ENCODE data around the gene ANKRD6.
A peak's percentile ranks its signal among the peaks of the same experiment; 100 is the strongest.

The ANKRD6 gene

GRCh38 chr6:89400050-89400449 lies 32.9 kb upstream of the ANKRD6 start:
- Histone ChIP-seq H3K36me3 (ENCODE audit: control insufficient read depth in 5 of 5, insufficient read depth in 5 of 5, low read length in 5 of 5) (no peaks in the 10 kb centered on the region), H3K4me1 (ENCODE audit: control insufficient read depth in 5 of 5, insufficient read depth in 5 of 5, low read length in 5 of 5) (peaks cover 0 to 10% (median 6%) of the 10 kb centered on the region in 5 donors), H3K27ac (ENCODE audit: low read depth, low read length) (no peak overlapping the region), H3K9me3 (ENCODE audit: control insufficient read depth in 5 of 5, low read length in 5 of 5) (no peaks in the 10 kb centered on the region), H3K4me3 (ENCODE audit: low read depth in 1 of 5, low read length in 5 of 5) (no peak overlapping the region), H3K9ac (ENCODE audit: low read length in 5 of 5) (no peak overlapping the region), H3K27me3 (ENCODE audit: control insufficient read depth in 5 of 5, insufficient read depth in 4 of 5, low read length in 5 of 5) (no peaks in the 10 kb centered on the region)

- Histone ChIP-seq H3K9me3 (ENCODE audit: control insufficient read depth in 5 of 5, low read length in 5 of 5) (no peaks in the 10 kb centered on the region), H3K4me3 (ENCODE audit: low read depth in 1 of 5, low read length in 5 of 5) (no peak overlapping the region), H3K27me3 (ENCODE audit: control insufficient read depth in 5 of 5, insufficient read depth in 4 of 5, low read length in 5 of 5) (no peaks in the 10 kb centered on the region), H3K36me3 (ENCODE audit: control insufficient read depth in 5 of 5, insufficient read depth in 5 of 5, low read length in 5 of 5) (no peaks in the 10 kb centered on the region), H3K9ac (ENCODE audit: low read length in 5 of 5) (peak overlapping the region in 1 of 5 donors; percentile 14), H3K27ac (ENCODE audit: low read depth, low read length) (no peak overlapping the region), H3K4me1 (ENCODE audit: control insufficient read depth in 5 of 5, insufficient read depth in 5 of 5, low read length in 5 of 5) (peaks cover 0 to 10% (median 6%) of the 10 kb centered on the region in 5 donors)
Observed at GRCh38 chr6:89400912-89401399, 32.0 kb upstream of the ANKRD6 start.

GRCh38 chr6:89402776-89403175 lies 30.2 kb upstream of the ANKRD6 start:
- H3K36me3 ChIP-seq (ENCODE audit: control insufficient read depth in 5 of 5, insufficient read depth in 5 of 5, low read length in 5 of 5), result no peaks in the 10 kb centered on the region
- H3K9ac ChIP-seq (ENCODE audit: low read length in 5 of 5), result no peak overlapping the region
- H3K27me3 ChIP-seq (ENCODE audit: control insufficient read depth in 5 of 5, insufficient read depth in 4 of 5, low read length in 5 of 5), result no peaks in the 10 kb centered on the region
- H3K27ac ChIP-seq (ENCODE audit: low read depth, low read length), result no peak overlapping the region
- no peaks in the 10 kb centered on the region for H3K9me3 ChIP-seq (ENCODE audit: control insufficient read depth in 5 of 5, low read length in 5 of 5)
- H3K4me1 ChIP-seq (ENCODE audit: control insufficient read depth in 5 of 5, insufficient read depth in 5 of 5, low read length in 5 of 5), result peaks cover 0 to 10% (median 6%) of the 10 kb centered on the region in 5 donors
- H3K4me3 ChIP-seq (ENCODE audit: low read depth in 1 of 5, low read length in 5 of 5), result no peak overlapping the region

- H3K27me3 ChIP-seq (ENCODE audit: control insufficient read depth in 5 of 5, insufficient read depth in 4 of 5, low read length in 5 of 5), result no peaks in the 10 kb centered on the region
- H3K4me3 ChIP-seq (ENCODE audit: low read depth in 1 of 5, low read length in 5 of 5), result no peak overlapping the region
- H3K9ac ChIP-seq (ENCODE audit: low read length in 5 of 5), result no peak overlapping the region
- H3K36me3 ChIP-seq (ENCODE audit: control insufficient read depth in 5 of 5, insufficient read depth in 5 of 5, low read length in 5 of 5), result no peaks in the 10 kb centered on the region
- H3K9me3 ChIP-seq (ENCODE audit: control insufficient read depth in 5 of 5, low read length in 5 of 5), result no peaks in the 10 kb centered on the region
- peaks cover 0 to 11% (median 6%) of the 10 kb centered on the region in 5 donors for H3K4me1 ChIP-seq (ENCODE audit: control insufficient read depth in 5 of 5, insufficient read depth in 5 of 5, low read length in 5 of 5)
- H3K27ac ChIP-seq (ENCODE audit: low read depth, low read length), result no peak overlapping the region
Observed at GRCh38 chr6:89404512-89404911, 28.4 kb upstream of the ANKRD6 start.

- H3K27me3 ChIP-seq (ENCODE audit: control insufficient read depth in 5 of 5, insufficient read depth in 4 of 5, low read length in 5 of 5), result no peaks in the 10 kb centered on the region
- peaks cover 2 to 13% (median 10%) of the 10 kb centered on the region in 5 donors for H3K4me1 ChIP-seq (ENCODE audit: control insufficient read depth in 5 of 5, insufficient read depth in 5 of 5, low read length in 5 of 5)
- H3K36me3 ChIP-seq (ENCODE audit: control insufficient read depth in 5 of 5, insufficient read depth in 5 of 5, low read length in 5 of 5), result no peaks in the 10 kb centered on the region
Observed at GRCh38 chr6:89406141-89406540, 26.8 kb upstream of the ANKRD6 start.

GRCh38 chr6:89409461-89410035 lies 23.4 kb upstream of the ANKRD6 start:
- H3K9me3 ChIP-seq (ENCODE audit: control insufficient read depth in 5 of 5, low read length in 5 of 5), result no peaks in the 10 kb centered on the region
- H3K9ac ChIP-seq (ENCODE audit: low read length in 5 of 5), result no peak overlapping the region
- H3K27me3 ChIP-seq (ENCODE audit: control insufficient read depth in 5 of 5, insufficient read depth in 4 of 5, low read length in 5 of 5), result no peaks in the 10 kb centered on the region
- no peak overlapping the region for H3K4me3 ChIP-seq (ENCODE audit: low read depth in 1 of 5, low read length in 5 of 5)
- no peak overlapping the region for H3K27ac ChIP-seq (ENCODE audit: low read depth, low read length)
- H3K36me3 ChIP-seq (ENCODE audit: control insufficient read depth in 5 of 5, insufficient read depth in 5 of 5, low read length in 5 of 5), result no peaks in the 10 kb centered on the region
- peaks cover 2 to 26% (median 26%) of the 10 kb centered on the region in 5 donors for H3K4me1 ChIP-seq (ENCODE audit: control insufficient read depth in 5 of 5, insufficient read depth in 5 of 5, low read length in 5 of 5)

More at GRCh38 chr6:89406141-89406540, 26.8 kb upstream of the ANKRD6 start:
- no peak overlapping the region for H3K4me3 ChIP-seq (ENCODE audit: low read depth in 1 of 5, low read length in 5 of 5)
- no peak overlapping the region for H3K27ac ChIP-seq (ENCODE audit: low read depth, low read length)
- H3K9me3 ChIP-seq (ENCODE audit: control insufficient read depth in 5 of 5, low read length in 5 of 5), result no peaks in the 10 kb centered on the region
- H3K9ac ChIP-seq (ENCODE audit: low read length in 5 of 5), result no peak overlapping the region

GRCh38 chr6:89410231-89410761 lies 22.7 kb upstream of the ANKRD6 start:
- H3K9ac ChIP-seq (ENCODE audit: low read length in 5 of 5), result no peak overlapping the region

GRCh38 chr6:89410788-89411144 lies 22.2 kb upstream of the ANKRD6 start:
- peak overlapping the region in 4 of 5 donors; percentile 60 to 77 (median 72) for H3K9ac ChIP-seq (ENCODE audit: low read length in 5 of 5)
- no peaks in the 10 kb centered on the region for H3K36me3 ChIP-seq (ENCODE audit: control insufficient read depth in 5 of 5, insufficient read depth in 5 of 5, low read length in 5 of 5)
- peaks cover 2 to 26% (median 26%) of the 10 kb centered on the region in 5 donors for H3K4me1 ChIP-seq (ENCODE audit: control insufficient read depth in 5 of 5, insufficient read depth in 5 of 5, low read length in 5 of 5)
- H3K27ac ChIP-seq (ENCODE audit: low read depth, low read length), result no peak overlapping the region
- no peaks in the 10 kb centered on the region for H3K27me3 ChIP-seq (ENCODE audit: control insufficient read depth in 5 of 5, insufficient read depth in 4 of 5, low read length in 5 of 5)
- H3K4me3 ChIP-seq (ENCODE audit: low read depth in 1 of 5, low read length in 5 of 5), result peak overlapping the region; percentile 48 to 93 (median 79)
- no peaks in the 10 kb centered on the region for H3K9me3 ChIP-seq (ENCODE audit: control insufficient read depth in 5 of 5, low read length in 5 of 5)

More at GRCh38 chr6:89410231-89410761, 22.7 kb upstream of the ANKRD6 start:
- Histone ChIP-seq H3K4me1 (ENCODE audit: control insufficient read depth in 5 of 5, insufficient read depth in 5 of 5, low read length in 5 of 5) (peaks cover 2 to 26% (median 26%) of the 10 kb centered on the region in 5 donors), H3K4me3 (ENCODE audit: low read depth in 1 of 5, low read length in 5 of 5) (peak overlapping the region in 2 of 5 donors; percentile 73 to 79), H3K36me3 (ENCODE audit: control insufficient read depth in 5 of 5, insufficient read depth in 5 of 5, low read length in 5 of 5) (no peaks in the 10 kb centered on the region), H3K9me3 (ENCODE audit: control insufficient read depth in 5 of 5, low read length in 5 of 5) (no peaks in the 10 kb centered on the region), H3K27me3 (ENCODE audit: control insufficient read depth in 5 of 5, insufficient read depth in 4 of 5, low read length in 5 of 5) (no peaks in the 10 kb centered on the region), H3K27ac (ENCODE audit: low read depth, low read length) (no peak overlapping the region)

- no peaks in the 10 kb centered on the region for H3K9me3 ChIP-seq (ENCODE audit: control insufficient read depth in 5 of 5, low read length in 5 of 5)
- H3K4me1 ChIP-seq (ENCODE audit: control insufficient read depth in 5 of 5, insufficient read depth in 5 of 5, low read length in 5 of 5), result peaks cover 2 to 26% (median 26%) of the 10 kb centered on the region in 5 donors
- no peaks in the 10 kb centered on the region for H3K36me3 ChIP-seq (ENCODE audit: control insufficient read depth in 5 of 5, insufficient read depth in 5 of 5, low read length in 5 of 5)
- H3K4me3 ChIP-seq (ENCODE audit: low read depth in 1 of 5, low read length in 5 of 5), result peak overlapping the region; percentile 48 to 93 (median 79)
- no peaks in the 10 kb centered on the region for H3K27me3 ChIP-seq (ENCODE audit: control insufficient read depth in 5 of 5, insufficient read depth in 4 of 5, low read length in 5 of 5)
- H3K9ac ChIP-seq (ENCODE audit: low read length in 5 of 5), result peak overlapping the region in 4 of 5 donors; percentile 60 to 77 (median 72)
- H3K27ac ChIP-seq (ENCODE audit: low read depth, low read length), result no peak overlapping the region
Observed at GRCh38 chr6:89411145-89412070, 21.5 kb upstream of the ANKRD6 start.
